SK-N-SH (cell line): ENCODE results near the gene ARHGEF17.

Source experiments
- CTCF ChIP-seq: fragments of 200-600 bp; sonication (generic); IDR thresholded peaks from 2 replicates; pipeline ENCODE4 v1.6.1; 2017; ENCODE audit warnings: antibody characterized with exemption, mild to moderate bottlenecking, moderate library complexity
- EP300 ChIP-seq, 2 experiments: IDR thresholded peaks; 2 replicates each; pipeline versions ENCODE4 v1.4.0 to v1.6.1; 2012; ENCODE audit warnings: borderline replicate concordance in 1 of 2, low read depth in 1 of 2, low read length in 1 of 2
- POLR2AphosphoS5 ChIP-seq: IDR thresholded peaks from 2 replicates; pipeline ENCODE4 v1.6.1; 2012; ENCODE audit warnings: low read depth, low read length

DNA sequence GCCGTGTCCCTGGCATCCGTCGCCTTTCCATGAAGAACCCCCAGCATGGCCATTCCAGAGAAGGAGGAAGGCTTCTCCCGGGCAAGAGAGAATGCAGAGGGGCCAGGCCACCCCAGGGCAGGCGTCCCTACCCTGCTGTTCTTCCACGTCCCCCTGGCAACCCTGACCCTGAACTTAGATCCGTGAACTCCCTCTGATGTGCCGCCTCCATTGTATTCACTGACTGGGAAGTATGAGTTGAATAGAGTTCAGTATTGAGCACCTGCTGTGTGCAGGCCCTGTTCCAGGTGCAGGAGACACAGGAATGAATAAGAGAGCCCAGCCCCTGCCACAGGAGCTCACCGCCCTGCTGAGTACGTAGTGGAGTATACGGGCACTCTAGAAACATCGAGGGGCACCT is 39.0 kb downstream of the ARHGEF17 start:
- TF ChIP-seq EP300 (IDR thresholded peaks at IDR 0.05; ENCODE audit: borderline replicate concordance in 1 of 2, low read depth in 1 of 2, low read length in 1 of 2) (no peak), POLR2AphosphoS5 (no peak), CTCF (no peak)
